ENCODE results near the gene CDKAL1.

DNA sequence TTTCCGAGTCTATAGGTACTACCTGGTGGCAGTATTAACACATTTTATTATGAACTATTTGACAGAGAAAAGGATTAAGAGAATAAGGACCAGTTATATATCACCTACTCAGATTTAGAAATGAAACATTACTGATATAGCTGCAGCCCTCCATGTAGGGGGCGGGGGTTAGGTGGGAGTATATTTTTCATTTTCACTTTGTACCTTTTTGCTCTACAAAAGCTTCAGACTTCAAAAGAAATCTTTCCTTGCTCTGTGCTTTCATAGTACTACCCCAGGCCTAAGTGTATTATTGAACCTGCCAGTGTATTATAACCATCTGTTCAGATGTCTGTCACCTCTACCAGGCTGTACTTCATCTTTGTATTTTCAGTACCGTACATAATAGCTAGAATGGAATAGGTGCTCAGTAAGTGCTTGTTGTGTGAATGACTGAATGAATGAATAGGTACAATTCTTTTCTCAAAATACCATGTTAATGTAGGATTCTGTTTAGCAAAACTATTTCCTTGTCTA is 43.0 kb downstream of the CDKAL1 start:
- TF ChIP-seq, protein P1, sequence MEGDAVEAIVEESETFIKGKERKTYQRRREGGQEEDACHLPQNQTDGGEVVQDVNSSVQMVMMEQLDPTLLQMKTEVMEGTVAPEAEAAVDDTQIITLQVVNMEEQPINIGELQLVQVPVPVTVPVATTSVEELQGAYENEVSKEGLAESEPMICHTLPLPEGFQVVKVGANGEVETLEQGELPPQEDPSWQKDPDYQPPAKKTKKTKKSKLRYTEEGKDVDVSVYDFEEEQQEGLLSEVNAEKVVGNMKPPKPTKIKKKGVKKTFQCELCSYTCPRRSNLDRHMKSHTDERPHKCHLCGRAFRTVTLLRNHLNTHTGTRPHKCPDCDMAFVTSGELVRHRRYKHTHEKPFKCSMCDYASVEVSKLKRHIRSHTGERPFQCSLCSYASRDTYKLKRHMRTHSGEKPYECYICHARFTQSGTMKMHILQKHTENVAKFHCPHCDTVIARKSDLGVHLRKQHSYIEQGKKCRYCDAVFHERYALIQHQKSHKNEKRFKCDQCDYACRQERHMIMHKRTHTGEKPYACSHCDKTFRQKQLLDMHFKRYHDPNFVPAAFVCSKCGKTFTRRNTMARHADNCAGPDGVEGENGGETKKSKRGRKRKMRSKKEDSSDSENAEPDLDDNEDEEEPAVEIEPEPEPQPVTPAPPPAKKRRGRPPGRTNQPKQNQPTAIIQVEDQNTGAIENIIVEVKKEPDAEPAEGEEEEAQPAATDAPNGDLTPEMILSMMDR (IDR thresholded peaks at IDR 0.05), result no peak
- TF ChIP-seq POLR2A (IDR thresholded peaks at IDR 0.05), result no peak

All from tibial nerve (tissue), 3 donors.